ENCODE data around the gene C11orf52. TPM values are rescaled to one million over a fixed set of nuclear protein-coding genes. Genes with fewer than 3 reads are reported as not detected.

The C11orf52 gene
- total and polyA plus RNA-seq, 2 of the 8 experiments (the other 6 are each of a cell fraction or from before 2014, with no cell fraction given), result 1.7 to 2.7 TPM

DNA sequence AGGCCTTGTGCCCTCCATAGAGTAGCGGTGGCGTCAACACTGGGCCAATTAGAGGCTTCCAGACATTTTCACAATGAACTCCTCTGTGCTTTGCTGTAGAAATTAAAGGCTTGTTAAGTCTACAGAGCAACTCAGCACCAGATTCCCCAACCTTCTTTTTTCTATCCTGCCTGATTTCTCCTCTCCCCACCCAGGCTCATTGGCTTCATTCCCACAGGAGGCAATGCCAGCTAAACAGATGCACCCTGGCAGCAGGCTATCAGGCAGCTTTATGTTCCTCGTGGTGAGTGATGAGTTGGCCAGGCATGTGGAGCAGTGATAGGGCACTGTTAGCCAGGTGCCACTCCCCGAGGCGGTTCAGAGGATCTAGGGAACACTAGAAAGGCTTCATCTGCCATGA is 23.2 kb downstream of the C11orf52 start:
- FAIRE-seq, result no peak
- H2BK5ac ChIP-seq (ENCODE audit: low read depth, low read length), result no peak overlapping the region
- H3K23me2 ChIP-seq (ENCODE audit: low read depth, low read length), result peaks cover 5% of the 10 kb centered on the region
- no peak overlapping the region for H3K18ac ChIP-seq (ENCODE audit: extremely low read depth, low read length)
- H3K36me3 ChIP-seq (ENCODE audit: control insufficient read depth in 2 of 4, insufficient read depth in 4 of 4, low read length in 3 of 4), result peaks cover 0 to 3% (median 0%) of the 10 kb centered on the region in 4 experiments; a peak in 1 of 8 replicates
- TF ChIP-seq ZNF274 (IDR thresholded peaks at IDR 0.05; ENCODE audit: borderline replicate concordance, extremely low read depth, low read length) (no peak), CHD1 (IDR thresholded peaks at IDR 0.05; ENCODE audit: low read depth, low read length) (no peak), E2F6 (IDR thresholded peaks at IDR 0.05) (no peak), TCF12 (IDR thresholded peaks at IDR 0.05; ENCODE audit: low read depth, low read length) (no peak), CBX8 (IDR thresholded peaks at IDR 0.05; ENCODE audit: borderline replicate concordance, low read depth, low read length) (no peak), SIX5 (IDR thresholded peaks at IDR 0.05; ENCODE audit: low read depth, low read length) (no peak), CTBP2 (IDR thresholded peaks at IDR 0.05; ENCODE audit: borderline replicate concordance, insufficient read depth, insufficient read length, low read length) (no peak), KDM5A (IDR thresholded peaks at IDR 0.05; ENCODE audit: low read length) (no peak), JUN (IDR thresholded peaks at IDR 0.05; ENCODE audit: low read depth, low read length) (no peak), SP1 (IDR thresholded peaks at IDR 0.05; ENCODE audit: low read depth, low read length) (no peak)
- TF ChIP-seq, protein P1, sequence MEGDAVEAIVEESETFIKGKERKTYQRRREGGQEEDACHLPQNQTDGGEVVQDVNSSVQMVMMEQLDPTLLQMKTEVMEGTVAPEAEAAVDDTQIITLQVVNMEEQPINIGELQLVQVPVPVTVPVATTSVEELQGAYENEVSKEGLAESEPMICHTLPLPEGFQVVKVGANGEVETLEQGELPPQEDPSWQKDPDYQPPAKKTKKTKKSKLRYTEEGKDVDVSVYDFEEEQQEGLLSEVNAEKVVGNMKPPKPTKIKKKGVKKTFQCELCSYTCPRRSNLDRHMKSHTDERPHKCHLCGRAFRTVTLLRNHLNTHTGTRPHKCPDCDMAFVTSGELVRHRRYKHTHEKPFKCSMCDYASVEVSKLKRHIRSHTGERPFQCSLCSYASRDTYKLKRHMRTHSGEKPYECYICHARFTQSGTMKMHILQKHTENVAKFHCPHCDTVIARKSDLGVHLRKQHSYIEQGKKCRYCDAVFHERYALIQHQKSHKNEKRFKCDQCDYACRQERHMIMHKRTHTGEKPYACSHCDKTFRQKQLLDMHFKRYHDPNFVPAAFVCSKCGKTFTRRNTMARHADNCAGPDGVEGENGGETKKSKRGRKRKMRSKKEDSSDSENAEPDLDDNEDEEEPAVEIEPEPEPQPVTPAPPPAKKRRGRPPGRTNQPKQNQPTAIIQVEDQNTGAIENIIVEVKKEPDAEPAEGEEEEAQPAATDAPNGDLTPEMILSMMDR (IDR thresholded peaks at IDR 0.05; ENCODE audit: control extremely low read depth in 1 of 3, insufficient read depth in 1 of 3, low read depth in 1 of 3, low read length in 3 of 3), result no peak
- CTCF ChIA-PET (ENCODE audit: partially characterized antibody), result interaction anchor here (7.8 to 25.5 kb wide), 2 partner anchors 12 to 38 kb away, joined by 61 to 565 read pairs; no protein-coding TSS in a partner anchor
- no peak overlapping the region for H2BK15ac ChIP-seq (ENCODE audit: low read length)
- 97% methylated on average over 5 of the region's 5 CpGs; no CpG with 5 or more reads in 1 of the 2 experiments for WGBS, 2 experiments (ENCODE audit: extremely low coverage in 1 of 2, insufficient coverage in 1 of 2, insufficient read length in 1 of 2, insufficient replicate concordance in 2 of 2, low coverage in 1 of 2, low lambda C conversion rate in 2 of 2, missing lambda C conversion rate in 1 of 2)
- no peak overlapping the region for H3K56ac ChIP-seq (replicated peaks; ENCODE audit: insufficient read length, low read depth, low read length)
- no peak overlapping the region for H2BK120ac ChIP-seq (replicated peaks; ENCODE audit: low read depth, low read length)
- no peak overlapping the region for H3K27ac ChIP-seq (ENCODE audit: low read depth, low read length)
- no peak overlapping the region for H3K4me3 ChIP-seq (ENCODE audit: extremely low read depth in 1 of 4, insufficient read depth in 2 of 4, low read depth in 3 of 4, low read length in 4 of 4)
- peaks cover 0 to 5% of the 10 kb centered on the region in 2 experiments; a peak in 2 of 4 replicates for H3K79me2 ChIP-seq (ENCODE audit: control insufficient read depth in 1 of 2, insufficient read depth in 2 of 2, low read length in 2 of 2)
- no peak overlapping the region for H3K4ac ChIP-seq (replicated peaks; ENCODE audit: insufficient read length, low read depth, low read length)
- no peak overlapping the region for H4K91ac ChIP-seq (replicated peaks; ENCODE audit: insufficient read length, low read length)
- H3K4me1 ChIP-seq (replicated peaks in 1 of 4; ENCODE audit: control insufficient read depth in 3 of 4, insufficient read depth in 4 of 4, low read length in 3 of 4), result peaks cover 8 to 14% (median 10%) of the 10 kb centered on the region in 4 experiments
- H2BK20ac ChIP-seq (ENCODE audit: low read length), result no peak overlapping the region
- H4K20me1 ChIP-seq (replicated peaks in 1 of 2; ENCODE audit: control insufficient read depth in 1 of 2, insufficient read depth in 2 of 2, low read length in 2 of 2), result no peaks in the 10 kb centered on the region
- no peak overlapping the region for H2AFZ ChIP-seq (ENCODE audit: low read length)
- H3K9me3 ChIP-seq (ENCODE audit: insufficient read depth in 2 of 2, low read depth in 1 of 2, low read length in 1 of 2), result no peaks in the 10 kb centered on the region
- no peak overlapping the region for H4K5ac ChIP-seq (ENCODE audit: insufficient read length, low read depth, low read length)
- H3K14ac ChIP-seq (ENCODE audit: insufficient read length), result no peak overlapping the region
- H4K8ac ChIP-seq (ENCODE audit: extremely low read depth, insufficient read depth, low read length), result no peak overlapping the region
- H3K27me3 ChIP-seq (replicated peaks in 1 of 4; ENCODE audit: control insufficient read depth in 3 of 4, extremely low read depth in 1 of 4, insufficient read depth in 3 of 4, low read length in 3 of 4), result no peaks in the 10 kb centered on the region
- no peak overlapping the region for H2BK12ac ChIP-seq (ENCODE audit: low read depth, low read length)
- 0 out of 2 replicates have a peak, but pooled peaks cover 2% of the 10 kb centered on the region for H3K79me1 ChIP-seq (ENCODE audit: low read depth, low read length)
- no peak overlapping the region for H3K4me2 ChIP-seq (ENCODE audit: insufficient read depth in 1 of 2, low read depth in 2 of 2, low read length in 2 of 2)
- POLR2A ChIA-PET (ENCODE audit: partially characterized antibody), result no interaction called here
- no peak for DNase-seq (ENCODE audit: low read depth in 1 of 2, low spot score in 2 of 2)
- H3K9ac ChIP-seq (replicated peaks in 1 of 4; ENCODE audit: extremely low read depth in 1 of 4, low read depth in 3 of 4, low read length in 3 of 4), result no peak overlapping the region
- no peak overlapping the region for H3K23ac ChIP-seq (ENCODE audit: insufficient read length)
- H2AK5ac ChIP-seq (ENCODE audit: low read depth, low read length), result no peak overlapping the region
